Measurements from ENCODE around the gene NCOA7. TPM values are rescaled to one million over a fixed set of nuclear protein-coding genes. Genes with fewer than 3 reads are reported as not detected.

The NCOA7 gene
- total RNA-seq, 1 experiment from 2014 or later: 14.4 TPM

- TF ChIP-seq MLX (CRISPR knock-in tag; IDR thresholded peaks at IDR 0.05): no peak
- TF ChIP-seq ETV6 (CRISPR knock-in tag; IDR thresholded peaks at IDR 0.05): peak; percentile 46; the same call in 1 of the 2 replicates
- no peak for TF ChIP-seq IRF2 (CRISPR knock-in tag; IDR thresholded peaks at IDR 0.05; ENCODE audit: borderline replicate concordance, low read depth)
- no peak; the same call in 1 of the 2 replicates for TF ChIP-seq GABPB1 (CRISPR knock-in tag; IDR thresholded peaks at IDR 0.05)
- TF ChIP-seq E2F1 (CRISPR knock-in tag; IDR thresholded peaks at IDR 0.05): no peak
- TF ChIP-seq RORB (CRISPR knock-in tag; IDR thresholded peaks at IDR 0.05): no peak
- peak; percentile 76; the same call in 1 of the 2 replicates for TF ChIP-seq ELF4 (CRISPR knock-in tag; IDR thresholded peaks at IDR 0.05; ENCODE audit: low read depth)
- 0 out of 2 replicates have a peak, but pooled peaks have one; percentile 11 for TF ChIP-seq PRRX2 (CRISPR knock-in tag; IDR thresholded peaks at IDR 0.05)
- TF ChIP-seq IRF1 (CRISPR knock-in tag; IDR thresholded peaks at IDR 0.05): no peak
- no peak for TF ChIP-seq ZNF121 (CRISPR knock-in tag; IDR thresholded peaks at IDR 0.05)
- TF ChIP-seq ZNF396 (CRISPR knock-in tag; IDR thresholded peaks at IDR 0.05; ENCODE audit: borderline replicate concordance): no peak
- no peak for TF ChIP-seq NR3C1 (CRISPR knock-in tag; conservative IDR thresholded peaks at IDR 0.05; ENCODE audit: low read depth)
- no peak for TF ChIP-seq HMGA2 (CRISPR knock-in tag; IDR thresholded peaks at IDR 0.05)
- 0 out of 2 replicates have a peak, but pooled peaks have one; percentile 56 for TF ChIP-seq ARID4B (CRISPR knock-in tag; IDR thresholded peaks at IDR 0.05; ENCODE audit: borderline replicate concordance)
- no peak for TF ChIP-seq ATF2 (CRISPR knock-in tag; IDR thresholded peaks at IDR 0.05; ENCODE audit: borderline replicate concordance, low read depth)
- peak; percentile 41; the same call in 1 of the 2 replicates for TF ChIP-seq FOXP4 (CRISPR knock-in tag; IDR thresholded peaks at IDR 0.05)
Observed at GRCh38 chr6:125790358-125791150, at the start of gene NCOA7 (continued).
